ENCODE results near the gene XDH.

XDH gene

DNA sequence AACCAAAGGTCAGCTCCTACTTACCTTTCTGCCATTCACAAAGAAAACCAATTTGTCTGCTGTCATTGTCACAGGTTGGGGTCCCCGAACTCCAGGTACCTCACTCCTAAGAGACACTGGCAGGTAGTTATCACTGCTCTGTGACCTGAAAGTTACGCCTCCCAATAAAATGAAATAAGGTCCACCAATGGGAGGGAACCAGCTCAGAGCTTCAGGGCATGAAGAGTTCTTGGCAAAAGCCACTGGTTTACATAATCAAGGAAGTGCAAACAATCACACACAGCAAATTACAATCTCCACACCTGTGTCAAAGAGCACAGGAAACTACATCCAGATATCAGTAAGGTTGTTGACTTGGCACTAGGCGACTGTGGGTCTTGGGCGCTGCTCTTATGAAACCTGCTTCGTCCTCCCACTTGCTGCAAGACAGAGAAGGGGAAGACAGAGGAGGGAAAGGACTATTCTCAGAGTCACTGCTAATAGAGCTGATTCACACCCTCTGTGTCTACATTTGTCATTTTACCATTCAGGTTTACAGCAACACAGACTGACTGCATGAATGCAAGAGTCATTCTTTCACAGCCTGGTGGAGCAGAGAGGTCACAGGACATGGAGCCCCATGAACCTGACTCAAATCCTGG lies at the start of gene XDH:
XDH (minus strand) TSS at position 142 of the 641 bp plus-strand sequence; CDS start at position 66, 76 bp downstream.
- Histone ChIP-seq H3K36me3 (ENCODE audit: control insufficient read depth, insufficient read depth, low read length) (no peaks in the 10 kb centered on the region), H3K4me3 (ENCODE audit: low read depth, low read length) (no peak within 1 kb of the TSS), H3K27ac (ENCODE audit: low read depth, low read length) (no peak within 1 kb of the TSS), H3K4me1 (ENCODE audit: control insufficient read depth, insufficient read depth, low read length) (no peaks in the 10 kb centered on the region), H3K9ac (ENCODE audit: low read depth, low read length) (no peak within 1 kb of the TSS), H3K27me3 (ENCODE audit: control insufficient read depth, insufficient read depth, low read length) (no peaks in the 10 kb centered on the region), H3K9me3 (ENCODE audit: control insufficient read depth, insufficient read depth, low read length) (no peaks in the 10 kb centered on the region)

DNA sequence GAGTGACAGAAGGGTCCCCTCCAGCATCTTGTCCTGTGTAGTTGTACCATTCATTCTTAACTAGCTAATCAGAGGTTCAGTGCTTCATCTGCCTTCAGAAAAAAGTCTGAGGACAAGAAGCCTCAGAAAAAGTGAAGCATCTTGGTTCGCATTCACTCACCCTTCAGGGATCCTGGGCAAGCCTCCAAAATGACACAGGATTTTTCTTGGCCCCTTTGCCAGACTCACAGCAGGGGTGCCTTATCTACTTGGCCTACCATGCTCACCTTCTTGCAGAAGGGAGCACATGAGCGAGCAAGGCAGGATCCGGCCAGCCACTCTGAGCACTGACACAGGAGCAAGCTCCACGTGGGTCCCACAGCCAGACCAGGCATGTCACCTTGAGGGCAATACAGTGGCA lies 43.1 kb upstream of the XDH start:
- H3K27me3 ChIP-seq (ENCODE audit: control insufficient read depth, insufficient read depth, low read length) = no peaks in the 10 kb centered on the region
- no peak overlapping the region for H3K27ac ChIP-seq (ENCODE audit: low read depth, low read length)
- H3K36me3 ChIP-seq (ENCODE audit: control insufficient read depth, insufficient read depth, low read length) = no peaks in the 10 kb centered on the region
- H3K4me3 ChIP-seq (ENCODE audit: low read depth, low read length) = no peak overlapping the region
- H3K4me1 ChIP-seq (ENCODE audit: control insufficient read depth, insufficient read depth, low read length) = 0 out of 2 replicates have a peak, but pooled peaks cover 8% of the 10 kb centered on the region
- H3K9ac ChIP-seq (ENCODE audit: low read depth, low read length) = no peak overlapping the region
- peaks cover 34% of the 10 kb centered on the region for H3K9me3 ChIP-seq (ENCODE audit: control insufficient read depth, insufficient read depth, low read length)

DNA sequence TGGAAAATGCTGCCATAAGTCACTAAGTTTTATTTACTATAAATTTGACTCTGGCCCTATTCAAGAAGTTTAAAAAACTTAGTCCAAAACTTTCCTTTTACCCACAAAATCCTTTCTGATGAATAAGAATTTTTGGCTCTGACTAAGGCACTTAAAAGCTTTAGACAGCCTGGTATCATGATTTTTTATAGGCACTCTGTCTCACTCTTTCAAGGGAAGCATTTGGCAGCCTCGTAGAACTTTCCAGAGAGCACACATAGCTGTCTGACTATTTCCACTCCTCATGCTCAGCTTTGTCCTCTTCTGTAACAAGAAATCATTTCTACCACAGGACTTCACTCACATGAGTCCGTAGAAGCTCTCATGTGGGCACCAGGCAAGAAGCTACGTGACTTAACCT lies 32.3 kb upstream of the XDH start:
- Histone ChIP-seq H3K36me3 (ENCODE audit: control insufficient read depth, insufficient read depth, low read length) (no peaks in the 10 kb centered on the region), H3K4me3 (ENCODE audit: low read depth, low read length) (no peak overlapping the region), H3K9ac (ENCODE audit: low read depth, low read length) (no peak overlapping the region)

DNA sequence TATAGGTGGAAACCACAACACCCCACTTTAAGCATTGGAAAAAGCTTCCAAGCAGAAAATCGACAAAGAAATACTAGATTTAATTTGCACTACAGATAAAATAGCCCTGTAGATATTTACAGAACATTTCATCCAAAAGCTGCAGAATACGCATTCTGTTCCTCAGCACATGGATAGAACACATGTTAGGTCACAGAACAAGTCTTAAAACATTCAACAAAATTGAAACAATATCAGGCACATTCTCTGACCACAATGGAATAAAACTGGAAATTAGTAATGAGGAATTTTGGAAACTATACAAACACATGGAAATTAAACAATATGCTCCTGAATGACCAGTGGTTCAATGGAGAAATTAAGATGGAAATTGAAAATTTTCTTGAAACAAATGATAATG lies 27.8 kb upstream of the XDH start:
- no peak overlapping the region for H3K4me3 ChIP-seq (ENCODE audit: low read depth, low read length)
- no peaks in the 10 kb centered on the region for H3K27me3 ChIP-seq (ENCODE audit: control insufficient read depth, insufficient read depth, low read length)
- H3K36me3 ChIP-seq (ENCODE audit: control insufficient read depth, insufficient read depth, low read length) = no peaks in the 10 kb centered on the region
- no peak overlapping the region for H3K27ac ChIP-seq (ENCODE audit: low read depth, low read length)
- H3K9ac ChIP-seq (ENCODE audit: low read depth, low read length) = no peak overlapping the region
- no peaks in the 10 kb centered on the region for H3K4me1 ChIP-seq (ENCODE audit: control insufficient read depth, insufficient read depth, low read length)
- no peaks in the 10 kb centered on the region for H3K9me3 ChIP-seq (ENCODE audit: control insufficient read depth, insufficient read depth, low read length)

More for the DNA sequence above, 32.3 kb upstream of the XDH start:
- H3K27ac ChIP-seq (ENCODE audit: low read depth, low read length) = no peak overlapping the region
- H3K9me3 ChIP-seq (ENCODE audit: control insufficient read depth, insufficient read depth, low read length) = peaks cover 10% of the 10 kb centered on the region; the same call in 1 of the 2 replicates
- no peaks in the 10 kb centered on the region for H3K4me1 ChIP-seq (ENCODE audit: control insufficient read depth, insufficient read depth, low read length)
- H3K27me3 ChIP-seq (ENCODE audit: control insufficient read depth, insufficient read depth, low read length) = no peaks in the 10 kb centered on the region

DNA sequence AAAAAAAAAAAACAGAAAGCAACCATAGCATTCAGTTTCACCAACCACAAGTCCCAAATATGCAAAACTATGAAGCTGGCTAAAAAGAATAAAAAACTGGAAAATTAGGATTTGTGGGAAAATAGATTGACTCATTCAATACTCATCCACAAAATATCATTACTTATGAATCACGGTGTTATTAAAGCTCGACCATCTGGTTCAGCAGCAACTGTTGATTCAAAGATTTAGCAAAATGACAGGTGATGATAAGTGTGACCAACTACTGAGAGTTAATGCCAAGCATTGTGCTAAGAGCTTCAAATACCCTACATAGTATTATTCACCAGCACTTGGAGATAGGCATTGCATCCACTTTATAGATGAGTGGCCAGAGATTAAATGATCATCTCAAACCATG lies 26.2 kb upstream of the XDH start:
- Histone ChIP-seq H3K9ac (ENCODE audit: low read depth, low read length) (no peak overlapping the region), H3K9me3 (ENCODE audit: control insufficient read depth, insufficient read depth, low read length) (no peaks in the 10 kb centered on the region), H3K27ac (ENCODE audit: low read depth, low read length) (no peak overlapping the region), H3K4me1 (ENCODE audit: control insufficient read depth, insufficient read depth, low read length) (no peaks in the 10 kb centered on the region), H3K4me3 (ENCODE audit: low read depth, low read length) (no peak overlapping the region), H3K27me3 (ENCODE audit: control insufficient read depth, insufficient read depth, low read length) (no peaks in the 10 kb centered on the region), H3K36me3 (ENCODE audit: control insufficient read depth, insufficient read depth, low read length) (no peaks in the 10 kb centered on the region)

DNA sequence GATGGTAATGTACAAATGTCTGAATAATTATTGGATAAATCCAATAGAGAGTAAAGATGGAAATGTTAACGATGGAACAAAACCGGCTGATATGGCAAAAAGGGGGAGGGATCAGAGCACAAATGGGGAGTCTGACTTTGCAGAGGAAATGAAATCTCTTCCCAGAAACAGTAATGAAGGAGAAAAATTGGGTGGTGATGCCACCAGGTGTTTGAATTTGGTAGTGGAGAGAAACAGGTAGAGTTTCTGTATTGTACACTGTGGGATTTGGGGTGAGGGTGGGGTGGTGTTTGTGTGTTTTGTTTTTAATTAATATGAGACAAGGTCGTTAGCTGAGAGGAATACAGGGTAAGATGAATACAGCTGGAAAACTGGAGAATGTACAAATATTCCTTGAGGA lies 20.4 kb upstream of the XDH start:
- H3K9ac ChIP-seq (ENCODE audit: low read depth, low read length) = no peak overlapping the region
- H3K9me3 ChIP-seq (ENCODE audit: control insufficient read depth, insufficient read depth, low read length) = no peaks in the 10 kb centered on the region
- no peak overlapping the region for H3K4me3 ChIP-seq (ENCODE audit: low read depth, low read length)
- H3K36me3 ChIP-seq (ENCODE audit: control insufficient read depth, insufficient read depth, low read length) = no peaks in the 10 kb centered on the region
- H3K4me1 ChIP-seq (ENCODE audit: control insufficient read depth, insufficient read depth, low read length) = no peaks in the 10 kb centered on the region
- no peaks in the 10 kb centered on the region for H3K27me3 ChIP-seq (ENCODE audit: control insufficient read depth, insufficient read depth, low read length)
- no peak overlapping the region for H3K27ac ChIP-seq (ENCODE audit: low read depth, low read length)

DNA sequence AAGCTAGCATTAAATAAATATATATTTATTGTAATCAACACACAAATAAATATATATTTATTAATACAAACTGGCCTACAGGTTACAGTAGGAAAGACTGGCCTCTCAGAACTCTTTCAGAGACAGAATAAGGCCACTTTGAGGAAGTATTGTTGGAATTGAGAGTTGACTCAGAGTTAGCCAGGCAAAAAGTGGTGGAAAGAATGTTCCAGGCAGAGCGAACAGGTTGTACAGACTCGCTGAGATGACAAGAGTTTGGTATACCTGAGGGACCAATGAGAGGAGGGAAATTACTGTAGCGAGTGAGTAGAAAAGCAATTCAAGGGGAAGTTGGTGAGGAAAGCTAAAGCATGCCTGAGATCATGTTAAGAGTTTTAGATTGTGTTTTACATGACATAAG lies 19.0 kb upstream of the XDH start:
- H3K9ac ChIP-seq (ENCODE audit: low read depth, low read length) = no peak overlapping the region
- H3K27me3 ChIP-seq (ENCODE audit: control insufficient read depth, insufficient read depth, low read length) = no peaks in the 10 kb centered on the region
- no peaks in the 10 kb centered on the region for H3K9me3 ChIP-seq (ENCODE audit: control insufficient read depth, insufficient read depth, low read length)
- no peaks in the 10 kb centered on the region for H3K36me3 ChIP-seq (ENCODE audit: control insufficient read depth, insufficient read depth, low read length)
- H3K4me3 ChIP-seq (ENCODE audit: low read depth, low read length) = no peak overlapping the region
- H3K27ac ChIP-seq (ENCODE audit: low read depth, low read length) = no peak overlapping the region
- no peaks in the 10 kb centered on the region for H3K4me1 ChIP-seq (ENCODE audit: control insufficient read depth, insufficient read depth, low read length)

DNA sequence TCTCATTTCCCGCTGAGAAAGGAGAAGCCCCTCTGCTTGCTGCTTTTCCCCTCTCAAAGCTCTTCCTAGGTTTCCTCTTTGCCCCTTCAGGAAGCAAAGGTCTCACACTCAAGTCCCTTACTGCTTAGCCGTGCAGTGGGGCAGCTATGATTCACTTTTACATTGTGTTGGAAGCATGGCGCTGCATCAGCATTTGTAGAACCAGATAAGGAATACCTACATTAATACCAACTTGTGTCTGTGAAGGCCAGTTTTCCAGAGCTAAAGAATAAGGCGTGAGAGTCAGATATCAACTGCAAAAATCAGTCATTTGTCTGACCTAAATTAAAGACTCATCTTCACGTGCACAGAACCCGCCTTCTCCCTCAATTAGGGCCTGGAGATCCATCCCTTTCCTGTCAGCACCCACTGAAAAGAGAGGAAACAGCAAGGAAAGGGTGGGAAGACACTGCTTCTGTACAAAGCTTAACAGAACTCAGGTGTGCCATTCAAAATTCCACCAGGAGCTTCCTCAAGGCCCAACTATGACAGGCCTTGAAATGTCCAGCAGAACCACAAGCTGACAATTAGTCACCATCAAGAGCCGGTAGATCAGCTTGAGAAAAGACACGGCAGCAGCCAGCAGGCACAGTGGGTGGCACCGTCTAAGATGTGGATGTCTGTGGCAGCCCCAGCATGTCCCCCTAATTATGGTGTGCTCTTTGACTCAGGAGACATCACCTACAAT lies 16.1 kb upstream of the XDH start:
- no peaks in the 10 kb centered on the region for H3K9me3 ChIP-seq (ENCODE audit: control insufficient read depth, insufficient read depth, low read length)
- no peak overlapping the region for H3K9ac ChIP-seq (ENCODE audit: low read depth, low read length)
- H3K4me1 ChIP-seq (ENCODE audit: control insufficient read depth, insufficient read depth, low read length) = no peaks in the 10 kb centered on the region
- no peak overlapping the region for H3K27ac ChIP-seq (ENCODE audit: low read depth, low read length)
- no peak overlapping the region for H3K4me3 ChIP-seq (ENCODE audit: low read depth, low read length)
- no peaks in the 10 kb centered on the region for H3K36me3 ChIP-seq (ENCODE audit: control insufficient read depth, insufficient read depth, low read length)
- no peaks in the 10 kb centered on the region for H3K27me3 ChIP-seq (ENCODE audit: control insufficient read depth, insufficient read depth, low read length)

DNA sequence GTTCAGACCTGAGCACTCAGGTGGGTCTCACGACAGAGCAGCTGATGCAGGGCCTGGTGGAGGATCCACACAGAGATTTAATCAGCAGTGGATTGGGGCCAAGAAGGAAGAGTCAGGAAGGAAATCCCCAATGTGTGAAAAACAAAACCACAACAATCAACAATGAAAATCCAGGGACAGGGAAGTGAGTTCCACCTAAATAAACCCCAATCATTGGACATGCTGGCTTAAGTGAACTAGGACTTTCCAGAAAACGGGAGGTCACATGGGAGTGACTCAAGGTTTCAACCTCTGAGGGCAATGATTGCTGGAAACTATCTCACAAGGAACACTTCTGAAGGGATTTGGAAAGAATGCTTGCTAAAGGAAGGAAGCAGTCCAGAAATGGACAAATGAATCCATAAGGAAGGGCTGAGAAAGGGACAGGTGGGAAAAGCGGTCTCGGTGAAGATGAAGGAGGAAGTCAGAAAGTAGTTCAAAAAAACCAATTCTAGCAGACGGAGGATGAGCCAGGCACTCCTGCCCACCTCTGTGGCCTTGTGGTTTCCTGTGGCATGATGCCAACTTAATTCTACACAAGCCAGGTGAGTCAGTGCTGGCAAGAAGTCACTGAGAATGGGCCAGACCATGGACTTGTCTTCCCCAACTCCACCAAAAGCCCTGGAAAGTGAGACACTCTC lies 15.4 kb upstream of the XDH start:
- Histone ChIP-seq H3K4me1 (ENCODE audit: control insufficient read depth, insufficient read depth, low read length) (no peaks in the 10 kb centered on the region), H3K27me3 (ENCODE audit: control insufficient read depth, insufficient read depth, low read length) (no peaks in the 10 kb centered on the region), H3K27ac (ENCODE audit: low read depth, low read length) (no peak overlapping the region), H3K9ac (ENCODE audit: low read depth, low read length) (no peak overlapping the region), H3K4me3 (ENCODE audit: low read depth, low read length) (no peak overlapping the region), H3K36me3 (ENCODE audit: control insufficient read depth, insufficient read depth, low read length) (no peaks in the 10 kb centered on the region), H3K9me3 (ENCODE audit: control insufficient read depth, insufficient read depth, low read length) (no peaks in the 10 kb centered on the region)

DNA sequence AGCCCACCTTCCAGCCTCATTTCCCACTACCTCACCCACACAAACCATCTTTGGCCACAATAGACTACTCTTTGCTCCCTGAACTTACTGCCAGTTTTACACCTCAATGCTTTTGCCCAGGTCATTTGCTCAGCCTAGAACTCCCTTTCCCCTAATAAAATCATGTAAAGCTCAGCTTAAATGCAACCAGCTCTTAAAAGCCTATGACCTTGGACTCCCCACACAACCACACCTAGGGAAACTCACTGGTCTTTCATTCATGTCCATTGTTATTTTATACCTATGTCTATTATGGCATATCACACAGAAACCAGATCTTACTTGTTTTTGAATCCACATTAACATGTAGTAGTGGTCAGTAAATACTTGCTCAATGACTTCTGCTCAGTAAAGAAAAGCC lies 14.5 kb upstream of the XDH start:
- no peak overlapping the region for H3K27ac ChIP-seq (ENCODE audit: low read depth, low read length)
- no peaks in the 10 kb centered on the region for H3K4me1 ChIP-seq (ENCODE audit: control insufficient read depth, insufficient read depth, low read length)

DNA sequence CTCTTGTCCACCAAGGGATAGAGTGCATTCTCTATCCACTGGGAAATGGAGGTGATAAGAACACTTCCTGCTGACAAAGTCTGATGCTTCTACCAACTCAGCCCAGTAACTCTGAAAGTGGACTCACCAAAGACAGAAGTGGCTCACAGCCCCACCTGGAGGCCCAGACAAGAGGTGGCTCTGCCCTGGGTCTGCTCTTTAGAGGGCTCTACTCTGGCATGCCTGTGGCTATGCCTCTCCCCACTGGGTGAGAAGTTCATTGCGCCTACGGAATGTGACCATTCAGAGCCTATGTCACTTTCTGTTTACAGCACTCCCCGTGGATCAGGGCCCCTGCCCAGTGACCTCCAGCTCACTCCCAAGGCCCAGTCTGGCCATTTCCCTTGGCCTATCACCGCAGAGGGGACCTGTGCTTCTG lies 13.5 kb upstream of the XDH start:
- Histone ChIP-seq H3K27ac (ENCODE audit: low read depth, low read length) (no peak overlapping the region), H3K9ac (ENCODE audit: low read depth, low read length) (no peak overlapping the region), H3K4me3 (ENCODE audit: low read depth, low read length) (no peak overlapping the region), H3K36me3 (ENCODE audit: control insufficient read depth, insufficient read depth, low read length) (no peaks in the 10 kb centered on the region), H3K9me3 (ENCODE audit: control insufficient read depth, insufficient read depth, low read length) (peaks cover 9% of the 10 kb centered on the region), H3K27me3 (ENCODE audit: control insufficient read depth, insufficient read depth, low read length) (no peaks in the 10 kb centered on the region), H3K4me1 (ENCODE audit: control insufficient read depth, insufficient read depth, low read length) (no peaks in the 10 kb centered on the region)

More for the DNA sequence above, 14.5 kb upstream of the XDH start:
- H3K36me3 ChIP-seq (ENCODE audit: control insufficient read depth, insufficient read depth, low read length) = no peaks in the 10 kb centered on the region
- peaks cover 6% of the 10 kb centered on the region for H3K9me3 ChIP-seq (ENCODE audit: control insufficient read depth, insufficient read depth, low read length)
- no peak overlapping the region for H3K9ac ChIP-seq (ENCODE audit: low read depth, low read length)
- no peak overlapping the region for H3K4me3 ChIP-seq (ENCODE audit: low read depth, low read length)
- H3K27me3 ChIP-seq (ENCODE audit: control insufficient read depth, insufficient read depth, low read length) = no peaks in the 10 kb centered on the region
